Stimulated activated naive B cell treated with anti-CD40 and anti-IgM and Interleukin-4, amounts not matched to agents 10 μg/mL and 1 μg/mL and 100 μg/mL, for 72 hours (primary cell): ENCODE measurements around the gene VWA3B.
"Not testable (repeated sequence)": the region's sequence is repeated elsewhere in the genome, so short reads cannot be mapped to it uniquely, and the experiment has no call there.

Experiments used
- ATAC-seq, 2 donors: fragments of 150-1000 bp; cut with Tn5 transposase; replicated peaks; 2 replicates each; pipeline ENCODE4 v1.10.0; 2021; ENCODE audit warnings: moderate library complexity in 1 of 2
- DNase-seq: peaks from one replicate; pipeline ENCODE4 v3.0.0; 2021
- H3K27ac Mint-ChIP-seq: one replicate; pipeline ENCODE4 v1.8.0; 2022; ENCODE audit warnings: mild to moderate bottlenecking, mixed read lengths
- H3K27me3 Mint-ChIP-seq, 2 donors: one replicate each; pipeline ENCODE4 v1.8.0; 2022; ENCODE audit warnings: mixed read lengths in 2 of 2
- H3K36me3 Mint-ChIP-seq, 2 donors: one replicate each; pipeline ENCODE4 v1.8.0; 2022; ENCODE audit warnings: mixed read lengths in 2 of 2, mild to moderate bottlenecking in 1 of 2
- H3K4me1 Mint-ChIP-seq, 2 donors: one replicate each; pipeline ENCODE4 v1.8.0; 2022; ENCODE audit warnings: mixed read lengths in 2 of 2, mild to moderate bottlenecking in 1 of 2
- H3K4me3 Mint-ChIP-seq, 2 donors: one replicate each; pipeline ENCODE4 v1.8.0; 2022; ENCODE audit warnings: mild to moderate bottlenecking in 2 of 2, mixed read lengths in 2 of 2, moderate library complexity in 1 of 2
- H3K9me3 Mint-ChIP-seq, 2 donors: one replicate each; pipeline ENCODE4 v1.8.0; 2022; ENCODE audit warnings: mixed read lengths in 2 of 2, mild to moderate bottlenecking in 1 of 2

Gene VWA3B

GRCh38 chr2:98102315-98102714 is 15.3 kb downstream of the VWA3B start:
- H3K4me1 Mint-ChIP-seq, H3K36me3 Mint-ChIP-seq, H3K27me3 Mint-ChIP-seq, H3K27ac Mint-ChIP-seq, DNase-seq, ATAC-seq, H3K4me3 Mint-ChIP-seq: not testable (repeated sequence)
- H3K9me3 Mint-ChIP-seq = peaks cover 3 to 12% of the 10 kb centered on the region in 2 donors

- Mint-ChIP-seq H3K27ac (no peak overlapping the region), H3K36me3 (no peaks in the 10 kb centered on the region), H3K27me3 (no peaks in the 10 kb centered on the region), H3K4me1 (no peaks in the 10 kb centered on the region), H3K4me3 (no peak overlapping the region), H3K9me3 (peaks cover 0 to 9% of the 10 kb centered on the region in 2 donors)
- no peak for ATAC-seq
- DNase-seq = no peak
These were observed 15.9 kb downstream of the VWA3B start for GRCh38 chr2:98102878-98103277.

GRCh38 chr2:98108110-98108509 is 21.1 kb downstream of the VWA3B start:
- H3K4me3 Mint-ChIP-seq = no peak overlapping the region
- ATAC-seq = no peak

GRCh38 chr2:98110741-98111140 is 23.8 kb downstream of the VWA3B start:
- no peak for ATAC-seq
- H3K27me3 Mint-ChIP-seq = peaks cover 0 to 12% of the 10 kb centered on the region in 2 donors
- no peak for DNase-seq
- peaks cover 4 to 17% of the 10 kb centered on the region in 2 donors for H3K36me3 Mint-ChIP-seq
- H3K4me3 Mint-ChIP-seq = no peak overlapping the region
- peaks cover 20 to 22% of the 10 kb centered on the region in 2 donors for H3K9me3 Mint-ChIP-seq
- no peak overlapping the region for H3K27ac Mint-ChIP-seq
- peaks cover 0 to 4% of the 10 kb centered on the region in 2 donors for H3K4me1 Mint-ChIP-seq

More at GRCh38 chr2:98108110-98108509, 21.1 kb downstream of the VWA3B start:
- Mint-ChIP-seq H3K9me3 (peaks cover 17 to 19% of the 10 kb centered on the region in 2 donors), H3K27ac (no peak overlapping the region), H3K36me3 (peaks cover 4 to 16% of the 10 kb centered on the region in 2 donors), H3K4me1 (no peaks in the 10 kb centered on the region), H3K27me3 (peaks cover 0 to 8% of the 10 kb centered on the region in 2 donors)
- DNase-seq = no peak

GRCh38 chr2:98114643-98115330 is 27.8 kb downstream of the VWA3B start:
- no peak overlapping the region for H3K4me3 Mint-ChIP-seq
- ATAC-seq = no peak
- peaks cover 0 to 6% of the 10 kb centered on the region in 2 donors for H3K4me1 Mint-ChIP-seq
- no peak overlapping the region for H3K27ac Mint-ChIP-seq
- DNase-seq = no peak
- H3K36me3 Mint-ChIP-seq = peaks cover 4 to 17% of the 10 kb centered on the region in 2 donors
- H3K27me3 Mint-ChIP-seq = peaks cover 0 to 18% of the 10 kb centered on the region in 2 donors
- peaks cover 20 to 22% of the 10 kb centered on the region in 2 donors for H3K9me3 Mint-ChIP-seq

- no peak overlapping the region for H3K4me3 Mint-ChIP-seq
- peaks cover 0 to 6% of the 10 kb centered on the region in 2 donors for H3K9me3 Mint-ChIP-seq
- DNase-seq (no peak), ATAC-seq (no peak)
- no peak overlapping the region for H3K27ac Mint-ChIP-seq
- H3K27me3 Mint-ChIP-seq = peaks cover 5 to 29% of the 10 kb centered on the region in 2 donors
- H3K4me1 Mint-ChIP-seq = peaks cover under 1 to 10% of the 10 kb centered on the region in 2 donors
- H3K36me3 Mint-ChIP-seq = peaks cover 0 to under 1% of the 10 kb centered on the region in 2 donors
These were observed 31.2 kb downstream of the VWA3B start for GRCh38 chr2:98118161-98118560.

GRCh38 chr2:98118852-98119251 is 31.9 kb downstream of the VWA3B start:
- Mint-ChIP-seq H3K27me3 (peaks cover 8 to 29% of the 10 kb centered on the region in 2 donors), H3K36me3 (no peaks in the 10 kb centered on the region), H3K4me1 (peaks cover 6 to 17% of the 10 kb centered on the region in 2 donors), H3K27ac (no peak overlapping the region), H3K4me3 (no peak overlapping the region), H3K9me3 (peaks cover 0 to 3% of the 10 kb centered on the region in 2 donors)
- DNase-seq (no peak), ATAC-seq (no peak)

GRCh38 chr2:98121149-98121548 is 34.2 kb downstream of the VWA3B start:
- DNase-seq = no peak
- Mint-ChIP-seq H3K27me3 (peaks cover 12 to 31% of the 10 kb centered on the region in 2 donors), H3K4me1 (peaks cover 10 to 17% of the 10 kb centered on the region in 2 donors), H3K36me3 (no peaks in the 10 kb centered on the region), H3K4me3 (no peak overlapping the region), H3K27ac (no peak overlapping the region), H3K9me3 (no peaks in the 10 kb centered on the region)
- no peak for ATAC-seq

GRCh38 chr2:98122524-98122923 is 35.6 kb downstream of the VWA3B start:
- H3K4me3 Mint-ChIP-seq = no peak overlapping the region
- no peaks in the 10 kb centered on the region for H3K9me3 Mint-ChIP-seq
- H3K27ac Mint-ChIP-seq = no peak overlapping the region
- peaks cover 10 to 17% of the 10 kb centered on the region in 2 donors for H3K4me1 Mint-ChIP-seq
- no peak for DNase-seq
- no peak for ATAC-seq
- H3K27me3 Mint-ChIP-seq = peaks cover 12 to 31% of the 10 kb centered on the region in 2 donors
- H3K36me3 Mint-ChIP-seq = no peaks in the 10 kb centered on the region

GRCh38 chr2:98123286-98123685 is 36.3 kb downstream of the VWA3B start:
- DNase-seq = no peak
- H3K9me3 Mint-ChIP-seq = no peaks in the 10 kb centered on the region
- no peak overlapping the region for H3K4me3 Mint-ChIP-seq
- no peaks in the 10 kb centered on the region for H3K36me3 Mint-ChIP-seq
- peaks cover 12 to 33% of the 10 kb centered on the region in 2 donors for H3K27me3 Mint-ChIP-seq
- H3K4me1 Mint-ChIP-seq = peaks cover 10 to 17% of the 10 kb centered on the region in 2 donors
- ATAC-seq = peak; percentile 71 to 74
- peak overlapping the region; percentile 70 for H3K27ac Mint-ChIP-seq

GRCh38 chr2:98126061-98126460 is 39.1 kb downstream of the VWA3B start:
- peaks cover 16 to 28% of the 10 kb centered on the region in 2 donors for H3K4me1 Mint-ChIP-seq
- peaks cover 19 to 31% of the 10 kb centered on the region in 2 donors for H3K27me3 Mint-ChIP-seq
- H3K4me3 Mint-ChIP-seq = no peak overlapping the region
- DNase-seq = no peak
- ATAC-seq = no peak
- H3K36me3 Mint-ChIP-seq = no peaks in the 10 kb centered on the region
- H3K9me3 Mint-ChIP-seq = no peaks in the 10 kb centered on the region
- H3K27ac Mint-ChIP-seq = no peak overlapping the region

GRCh38 chr2:98127229-98127989 is 40.4 kb downstream of the VWA3B start:
- Mint-ChIP-seq H3K9me3 (no peaks in the 10 kb centered on the region), H3K4me1 (peaks cover 16 to 28% of the 10 kb centered on the region in 2 donors), H3K27me3 (peaks cover 16 to 18% of the 10 kb centered on the region in 2 donors), H3K36me3 (no peaks in the 10 kb centered on the region), H3K27ac (no peak overlapping the region), H3K4me3 (no peak overlapping the region)
- ATAC-seq = no peak
- no peak for DNase-seq

- H3K27ac Mint-ChIP-seq = no peak overlapping the region
- no peaks in the 10 kb centered on the region for H3K36me3 Mint-ChIP-seq
- H3K27me3 Mint-ChIP-seq = peaks cover 11 to 14% of the 10 kb centered on the region in 2 donors
- no peak overlapping the region for H3K4me3 Mint-ChIP-seq
- no peaks in the 10 kb centered on the region for H3K9me3 Mint-ChIP-seq
- ATAC-seq = no peak
- DNase-seq = no peak
- peaks cover 18 to 28% of the 10 kb centered on the region in 2 donors for H3K4me1 Mint-ChIP-seq
These were observed 41.7 kb downstream of the VWA3B start for GRCh38 chr2:98128556-98129109.

- not testable (repeated sequence) for H3K36me3 Mint-ChIP-seq, DNase-seq, ATAC-seq, H3K9me3 Mint-ChIP-seq, H3K27ac Mint-ChIP-seq, H3K27me3 Mint-ChIP-seq, H3K4me3 Mint-ChIP-seq
- H3K4me1 Mint-ChIP-seq = peaks cover 26 to 33% of the 10 kb centered on the region in 2 donors
These were observed 43.1 kb downstream of the VWA3B start for GRCh38 chr2:98130073-98130472.
